Vagina (tissue), 2 donors: Measurements from ENCODE around the gene CLEC7A.

Experiments
- POLR2A ChIP-seq, 2 donors: fragments of 450-650 bp; IDR thresholded peaks; one replicate each; pipeline ENCODE4 v1.6.1; 2017; ENCODE audit warnings: antibody characterized with exemption in 2 of 2, mild to moderate bottlenecking in 2 of 2, moderate library complexity in 2 of 2
- TF ChIP-seq, protein P1 (sequence below), 3 experiments: fragments of 450-650 bp in 2 of 3; fragments of 200-600 bp in 1 of 3; sonication (generic) in 1 of 3; IDR thresholded peaks; one replicate each; pipeline ENCODE4 v1.5.1; 2017 to 2019; ENCODE audit warnings: antibody characterized with exemption in 3 of 3, mild to moderate bottlenecking in 2 of 3, moderate library complexity in 2 of 3

DNA sequence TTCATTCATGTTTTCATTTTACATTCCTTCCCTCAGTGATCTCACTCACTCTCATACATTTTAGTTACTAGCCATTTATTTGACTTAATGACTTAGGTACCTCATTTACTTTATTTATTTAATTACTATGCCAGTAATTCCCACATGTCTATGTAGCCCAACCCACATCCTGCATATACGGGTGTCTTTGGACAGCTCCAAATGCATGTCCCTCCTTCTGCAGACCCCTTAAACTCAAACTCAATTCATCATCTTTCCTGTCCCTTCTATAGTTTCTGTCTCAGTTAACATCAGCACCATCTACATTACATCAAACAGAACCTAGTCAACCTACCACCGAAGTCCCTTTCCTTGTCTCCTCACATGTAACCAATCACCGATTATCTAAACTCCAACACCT is 34.0 kb downstream of the CLEC7A start:
- TF ChIP-seq, protein P1, sequence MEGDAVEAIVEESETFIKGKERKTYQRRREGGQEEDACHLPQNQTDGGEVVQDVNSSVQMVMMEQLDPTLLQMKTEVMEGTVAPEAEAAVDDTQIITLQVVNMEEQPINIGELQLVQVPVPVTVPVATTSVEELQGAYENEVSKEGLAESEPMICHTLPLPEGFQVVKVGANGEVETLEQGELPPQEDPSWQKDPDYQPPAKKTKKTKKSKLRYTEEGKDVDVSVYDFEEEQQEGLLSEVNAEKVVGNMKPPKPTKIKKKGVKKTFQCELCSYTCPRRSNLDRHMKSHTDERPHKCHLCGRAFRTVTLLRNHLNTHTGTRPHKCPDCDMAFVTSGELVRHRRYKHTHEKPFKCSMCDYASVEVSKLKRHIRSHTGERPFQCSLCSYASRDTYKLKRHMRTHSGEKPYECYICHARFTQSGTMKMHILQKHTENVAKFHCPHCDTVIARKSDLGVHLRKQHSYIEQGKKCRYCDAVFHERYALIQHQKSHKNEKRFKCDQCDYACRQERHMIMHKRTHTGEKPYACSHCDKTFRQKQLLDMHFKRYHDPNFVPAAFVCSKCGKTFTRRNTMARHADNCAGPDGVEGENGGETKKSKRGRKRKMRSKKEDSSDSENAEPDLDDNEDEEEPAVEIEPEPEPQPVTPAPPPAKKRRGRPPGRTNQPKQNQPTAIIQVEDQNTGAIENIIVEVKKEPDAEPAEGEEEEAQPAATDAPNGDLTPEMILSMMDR (IDR thresholded peaks at IDR 0.05) = no peak
- TF ChIP-seq POLR2A (IDR thresholded peaks at IDR 0.05) = no peak
